Measurements from ENCODE around the gene SLC25A39.

The SLC25A39 gene

DNA sequence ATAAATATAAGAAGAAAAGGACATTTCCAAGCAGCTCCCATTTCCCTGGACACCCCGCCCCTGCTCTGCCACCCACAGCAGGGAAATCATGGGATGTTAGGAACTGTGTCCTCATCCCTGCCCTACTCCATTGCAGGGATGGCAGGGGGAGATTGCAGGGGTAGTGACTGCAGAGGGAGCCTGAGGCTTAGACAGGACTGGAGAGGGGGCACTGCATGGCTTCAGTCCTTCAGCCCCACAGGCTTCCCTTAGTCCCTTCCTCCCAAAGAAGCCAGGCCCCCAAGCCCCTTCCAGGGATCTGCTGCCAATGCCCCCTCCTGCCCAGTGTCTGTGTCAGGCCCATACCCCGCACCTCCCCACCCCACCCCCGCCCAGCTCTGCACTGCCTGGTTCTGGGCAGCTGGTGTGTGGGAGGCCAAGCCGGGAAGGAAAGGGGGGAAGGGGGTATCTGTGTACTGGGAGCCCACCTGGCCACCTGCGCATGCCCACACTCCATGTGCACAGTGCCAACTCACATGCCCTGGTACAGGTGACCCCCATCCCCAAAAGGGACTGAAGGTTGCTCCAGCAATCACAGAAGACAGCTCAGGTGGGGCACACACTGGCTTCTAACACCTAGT lies 13.0 kb downstream of the SLC25A39 start:
- no peak for DNase-seq

DNA sequence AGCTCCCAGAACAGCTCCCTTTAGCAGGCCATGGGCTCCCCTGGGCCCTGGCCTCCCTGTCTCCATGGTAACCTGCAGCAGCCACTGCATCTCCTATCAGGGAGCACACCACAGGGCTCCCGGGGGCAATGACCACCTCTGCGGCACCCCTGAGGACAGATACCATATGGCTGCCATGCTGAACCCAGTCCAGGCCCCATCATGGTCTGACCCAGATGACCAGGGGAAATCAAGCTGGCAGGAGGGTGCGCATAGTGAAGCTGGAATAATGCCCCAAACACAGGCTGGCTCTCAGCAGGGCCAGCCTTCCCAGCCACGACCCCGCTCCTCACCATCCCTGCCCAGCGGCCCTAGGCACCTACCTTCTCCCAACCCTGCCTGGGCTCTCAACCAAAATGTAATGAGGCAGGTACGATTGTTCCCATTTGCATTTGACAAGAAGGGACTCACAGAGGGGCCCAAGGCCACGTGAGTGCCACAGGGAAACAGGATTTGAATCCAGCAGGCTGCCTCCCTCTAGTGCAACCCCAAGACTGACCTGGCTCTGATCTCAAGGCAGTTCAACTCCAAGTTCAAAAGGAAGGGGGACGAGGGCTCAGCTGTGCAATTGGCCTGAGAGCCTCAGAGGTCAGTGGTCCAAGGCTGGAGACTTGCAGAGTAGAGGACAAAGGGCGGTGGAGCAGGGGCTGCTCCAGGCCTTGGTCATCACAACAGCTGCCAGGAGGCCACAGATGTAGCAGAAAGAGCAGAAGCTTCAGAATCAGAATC lies 13.8 kb downstream of the SLC25A39 start:
- no peak for DNase-seq

DNA sequence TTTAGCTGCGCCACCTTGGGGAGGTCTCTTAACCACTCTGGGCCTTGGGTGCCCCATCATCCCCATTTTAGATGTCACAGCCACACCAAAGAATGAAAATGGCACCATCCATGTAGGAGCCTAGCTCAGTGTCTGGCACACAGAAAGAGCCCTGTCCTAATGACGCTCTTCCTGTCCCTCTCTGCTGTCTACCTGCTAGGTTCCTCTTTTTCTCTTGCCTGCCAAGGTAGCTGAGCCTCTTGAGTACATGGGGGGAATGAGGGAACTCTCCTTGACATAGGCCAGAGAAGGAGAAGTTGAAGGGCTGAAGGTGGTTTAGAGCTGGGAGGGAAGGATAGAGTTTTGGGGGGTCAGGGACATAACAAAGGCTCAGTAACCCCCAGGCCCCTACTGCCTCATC lies 14.4 kb downstream of the SLC25A39 start:
- DNase-seq = no peak

DNA sequence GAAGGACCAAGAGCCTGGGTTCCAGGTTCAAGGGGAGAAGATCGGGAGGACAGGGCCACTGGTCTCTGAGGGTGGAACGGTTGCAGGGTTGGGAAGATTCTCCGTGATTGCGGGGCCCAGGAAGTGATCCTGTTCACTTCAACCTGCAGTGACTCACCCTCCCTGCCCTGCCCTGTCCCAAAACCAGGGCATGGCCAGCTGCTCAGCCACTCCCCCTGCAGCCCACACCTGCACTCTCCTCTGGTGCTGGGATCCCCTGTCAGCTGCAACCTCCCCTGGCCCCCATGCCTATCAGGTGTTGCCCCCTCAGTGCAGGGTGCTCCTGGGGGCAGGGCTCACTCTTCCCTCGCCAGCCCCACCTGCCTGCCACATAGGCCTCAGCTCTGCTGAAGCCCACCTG lies 15.2 kb downstream of the SLC25A39 start:
- DNase-seq = no peak

DNA sequence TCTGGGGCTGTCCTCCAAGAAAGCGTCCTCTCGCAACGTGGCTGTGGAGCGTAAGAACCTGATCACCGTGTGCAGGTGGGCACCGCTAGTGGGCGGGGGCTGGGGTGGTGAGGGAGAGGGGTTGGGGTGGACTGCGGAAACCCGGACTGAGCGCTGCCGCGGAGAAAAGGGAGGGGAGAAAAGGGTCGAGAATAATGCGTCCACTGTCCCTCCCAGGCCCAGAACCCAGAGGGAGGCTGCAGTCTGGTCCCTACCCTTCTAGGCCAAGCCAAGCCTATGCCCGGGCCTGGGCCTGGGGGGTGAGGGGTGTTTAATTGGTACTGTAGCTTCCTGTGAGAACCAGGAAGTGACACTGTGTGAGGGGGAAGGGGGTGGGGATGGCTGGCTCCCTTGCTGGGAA lies 15.8 kb downstream of the SLC25A39 start:
- no peak for DNase-seq

DNA sequence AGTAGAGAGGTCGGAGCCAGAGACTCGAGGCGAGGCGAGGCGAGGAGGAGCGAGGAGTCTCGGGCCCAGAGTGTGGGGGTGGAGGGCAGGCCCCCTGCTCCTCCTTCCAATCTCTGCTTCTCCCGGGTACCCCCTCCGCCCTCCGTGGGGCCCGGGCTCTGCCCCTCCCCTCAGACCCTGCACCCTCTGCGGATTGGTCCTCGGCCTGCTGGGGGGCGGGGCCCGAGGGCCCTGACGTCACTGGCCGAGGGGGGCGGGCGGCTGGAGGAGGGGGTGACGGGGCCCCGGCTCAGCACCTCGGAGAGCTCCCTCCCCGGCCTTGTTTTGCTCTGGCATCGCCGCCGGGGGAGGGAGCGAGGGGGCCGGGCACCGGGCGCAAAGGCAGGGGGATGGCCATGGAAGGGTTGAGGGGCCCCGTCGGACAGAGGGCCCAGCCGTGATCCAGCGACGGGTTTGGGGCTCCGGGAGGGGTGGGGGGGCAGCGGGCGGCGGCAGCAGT lies 16.3 kb downstream of the SLC25A39 start, which contains the start of gene RUNDC3A:
RUNDC3A (plus strand) TSS at position 282 of the 499 bp plus-strand sequence. CDS start 232 bp downstream, outside the sequence.
- DNase-seq = peak; percentile 80

DNA sequence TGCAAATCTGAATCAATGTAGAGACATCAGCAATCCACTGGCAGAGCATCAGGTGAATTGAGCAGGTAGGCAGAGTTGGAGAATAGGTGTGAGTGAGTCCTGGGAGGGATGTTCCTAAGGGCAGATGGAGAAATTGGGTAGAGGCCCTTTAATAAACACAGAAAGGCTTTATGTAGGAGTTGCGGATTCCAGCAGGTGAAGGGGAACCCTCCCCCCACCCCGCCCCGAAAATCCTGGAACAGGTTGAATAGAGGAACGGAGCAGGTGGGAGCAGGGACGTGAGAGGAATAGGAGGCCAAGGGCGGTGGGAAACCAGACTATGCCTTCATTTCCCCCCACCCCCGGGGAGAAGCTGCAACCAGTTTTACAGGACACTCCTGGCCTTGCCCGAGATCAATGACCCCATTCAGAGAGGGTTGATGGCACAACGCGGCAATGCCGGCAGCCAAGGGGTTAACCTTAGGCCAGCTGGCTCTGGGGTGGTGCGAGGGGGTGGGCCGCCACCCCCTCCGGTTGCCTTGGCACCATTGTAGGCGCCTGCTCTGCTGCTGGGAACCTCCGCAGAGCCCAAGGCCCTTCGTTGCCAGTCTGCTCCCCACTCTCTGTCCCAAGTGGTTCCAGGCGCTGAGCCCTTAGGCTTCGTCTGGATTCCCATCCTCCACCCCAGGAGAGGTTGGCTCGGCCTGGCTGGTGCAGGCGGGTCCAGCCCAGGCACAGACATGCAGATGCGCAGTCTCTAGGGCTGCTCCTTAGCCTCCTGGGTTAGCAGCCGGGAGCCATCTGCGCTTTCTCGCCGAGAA lies 17.0 kb downstream of the SLC25A39 start:
- DNase-seq = no peak

DNA sequence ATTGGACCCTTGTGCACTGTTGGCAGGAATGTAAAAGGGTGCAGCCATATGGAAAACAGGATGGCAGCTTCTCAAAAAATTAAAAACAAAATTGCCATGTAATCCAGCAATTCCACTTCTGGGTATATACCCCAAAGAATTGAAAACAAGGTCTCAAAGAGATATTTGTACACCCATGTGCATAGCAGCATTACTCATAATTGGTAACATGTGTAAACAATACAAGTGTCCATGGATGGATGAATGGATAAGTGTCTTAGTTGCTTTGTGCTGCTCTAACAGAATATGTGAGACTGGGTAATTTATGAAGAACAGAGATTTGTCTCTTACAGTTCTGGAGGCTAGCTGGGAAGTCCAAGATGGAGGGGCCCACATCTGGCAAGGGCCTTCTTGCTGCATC lies 20.0 kb downstream of the SLC25A39 start:
- no peak for DNase-seq

DNA sequence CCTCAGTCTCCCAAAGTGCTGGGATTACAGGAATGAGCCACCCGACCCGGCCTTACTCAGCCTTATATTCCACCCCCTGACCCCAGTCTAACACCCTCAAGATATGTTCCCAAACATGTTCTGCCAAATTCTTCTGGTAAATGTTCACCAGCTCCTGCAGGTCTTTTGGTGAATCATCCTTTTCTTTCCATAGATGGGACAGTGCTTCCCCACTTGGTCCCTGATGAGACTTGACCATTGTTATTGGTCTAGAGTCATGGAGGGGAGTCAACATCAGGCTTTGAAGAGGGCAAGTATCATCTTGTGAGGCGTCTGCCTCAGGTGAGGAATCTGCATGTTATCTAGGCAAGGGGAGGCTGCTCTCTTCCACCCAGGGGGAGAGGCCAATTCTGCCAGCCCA lies 26.6 kb downstream of the SLC25A39 start:
- DNase-seq = no peak

DNA sequence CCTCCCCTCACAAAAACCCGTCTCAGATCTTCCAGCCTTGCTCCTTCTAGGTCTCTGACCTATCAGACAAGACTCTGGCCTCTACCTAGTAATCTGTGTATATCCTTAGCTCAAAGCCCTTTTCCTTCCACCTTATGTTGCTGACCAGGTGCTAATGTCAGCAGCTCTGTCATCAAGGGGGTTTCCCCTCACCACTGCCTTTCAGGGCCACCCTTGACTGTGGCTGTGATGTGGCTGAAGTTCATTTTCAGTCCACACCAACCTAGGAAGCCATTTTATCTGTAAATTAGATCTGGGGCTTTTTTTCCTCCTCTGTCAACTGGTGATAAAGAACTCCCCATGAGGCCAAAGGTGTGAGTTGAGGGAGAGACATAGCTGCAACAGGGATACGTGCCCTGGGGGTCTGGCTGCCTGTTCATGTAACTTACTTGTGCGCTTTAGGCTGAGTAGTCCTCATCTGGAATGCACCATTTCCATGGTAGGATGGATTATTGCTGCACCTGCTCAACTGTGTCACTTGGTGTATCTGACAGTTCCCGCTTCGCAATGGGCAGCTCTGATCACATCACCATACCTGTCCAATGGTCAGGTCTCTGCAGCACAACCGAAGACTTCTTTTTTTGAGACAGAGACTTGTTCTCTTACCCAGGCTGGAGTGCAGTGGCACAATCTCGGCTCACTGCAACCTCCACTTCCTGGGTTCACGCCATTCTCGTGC lies 31.0 kb downstream of the SLC25A39 start:
- no peak for DNase-seq

DNA sequence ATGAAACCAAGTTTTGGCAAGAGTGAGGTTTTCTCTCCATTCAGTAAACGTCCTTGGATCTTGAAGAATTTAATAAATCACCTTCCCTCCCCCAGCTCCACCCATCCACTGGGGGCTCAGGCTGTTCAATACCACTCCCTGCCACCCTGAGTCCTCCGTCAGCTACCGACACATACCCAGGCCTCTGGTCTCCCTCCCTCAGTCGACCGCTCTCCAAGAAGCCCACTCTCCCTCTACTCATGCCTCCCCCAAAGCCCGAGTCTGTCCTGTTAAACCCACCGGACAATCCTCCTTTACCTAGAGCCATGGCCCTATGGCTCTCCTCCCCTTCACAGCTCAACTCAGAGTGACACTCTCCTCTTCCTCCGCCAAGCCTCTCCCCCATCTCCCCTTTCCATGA lies 37.0 kb downstream of the SLC25A39 start:
- DNase-seq = no peak

DNA sequence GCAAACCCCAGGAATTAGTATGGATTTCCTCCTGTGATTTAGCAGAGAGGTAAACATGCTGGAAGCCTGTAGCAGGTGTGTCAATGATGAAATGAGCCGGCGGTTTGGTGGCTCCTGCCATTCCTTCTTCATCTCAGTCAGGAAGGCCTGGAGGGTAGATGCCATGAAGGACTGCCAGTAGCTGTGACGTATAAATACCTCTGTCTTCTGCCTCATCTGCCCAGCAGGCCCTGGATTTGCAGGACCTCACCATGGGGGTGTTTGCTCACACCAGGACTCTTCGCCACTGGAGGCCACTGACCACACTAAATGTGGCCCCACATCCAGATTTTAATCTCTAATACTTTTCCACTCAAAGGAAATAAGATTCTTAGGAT lies 40.6 kb downstream of the SLC25A39 start:
- no peak for DNase-seq

DNA sequence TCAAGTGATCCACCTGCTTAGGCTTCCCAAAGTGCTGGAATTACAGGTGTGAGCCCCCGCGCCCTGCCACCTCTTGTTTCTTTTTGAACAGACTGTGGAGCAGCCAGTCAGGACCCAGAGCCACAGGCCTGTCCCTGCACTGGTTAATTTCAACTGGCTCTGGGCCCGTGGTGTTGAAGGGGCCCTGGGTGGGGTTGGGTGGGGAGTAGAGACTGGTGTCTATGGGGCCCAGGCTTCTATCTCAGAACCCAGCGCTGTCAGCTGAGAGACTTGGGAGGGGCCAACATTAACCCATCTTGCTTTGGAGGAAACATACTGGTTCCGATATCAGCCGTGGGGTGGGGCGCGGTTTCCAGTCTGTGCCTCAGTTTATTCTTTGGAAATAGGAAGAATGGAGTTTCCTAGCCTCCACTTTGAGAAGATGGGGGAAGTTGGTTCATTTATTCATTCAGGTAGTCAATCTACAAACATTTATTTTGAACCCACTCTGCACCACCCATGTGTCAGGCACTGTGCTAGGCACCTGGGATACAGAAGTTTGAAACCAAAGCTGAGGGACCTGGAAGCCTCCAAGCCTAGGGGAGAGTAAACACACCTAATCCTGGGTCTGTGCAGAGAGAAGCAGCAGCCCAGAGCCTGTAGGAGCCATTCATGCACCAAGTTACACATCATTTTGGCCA lies 41.1 kb downstream of the SLC25A39 start:
- no peak for DNase-seq

DNA sequence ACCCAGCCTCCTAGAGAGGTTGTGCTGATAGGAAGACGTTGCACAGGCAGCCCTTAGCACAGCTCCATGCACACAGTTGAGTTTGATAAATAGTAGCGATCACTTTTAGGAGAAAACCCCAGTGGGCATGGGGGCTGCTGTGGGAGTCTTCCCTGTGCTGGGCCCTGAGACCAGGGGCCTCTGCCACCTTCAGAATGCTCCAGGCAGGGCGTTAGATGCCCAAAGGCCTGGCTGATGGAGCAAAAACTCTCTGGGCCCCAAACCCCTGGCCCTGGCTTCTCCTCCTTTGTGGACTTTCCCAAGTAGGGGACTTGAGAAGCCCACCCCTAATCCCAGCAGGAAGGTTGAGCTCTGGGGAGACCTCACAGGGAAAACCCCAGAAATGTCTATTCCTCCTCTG lies 42.4 kb downstream of the SLC25A39 start:
- DNase-seq = no peak

DNA sequence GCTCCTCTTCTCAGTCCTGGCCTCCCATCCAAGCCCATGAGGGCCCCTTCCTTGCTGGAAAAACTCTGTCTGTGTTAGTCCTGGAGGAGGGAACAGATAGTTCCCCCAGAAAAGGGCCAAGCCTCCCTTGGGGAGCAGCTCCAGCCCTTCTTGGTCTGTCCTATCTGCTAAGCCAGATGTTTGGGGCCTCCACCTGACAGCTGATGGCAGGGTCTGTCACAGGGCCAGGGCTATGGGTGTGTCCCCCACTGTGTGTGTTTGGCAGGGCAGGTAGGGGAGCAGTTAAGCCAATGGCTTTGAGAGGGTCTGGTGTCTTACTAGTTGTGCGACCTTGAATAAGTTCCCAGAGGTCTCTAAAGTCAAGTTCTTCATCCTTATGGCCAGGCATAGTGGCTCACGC lies 43.1 kb downstream of the SLC25A39 start:
- no peak for DNase-seq

DNA sequence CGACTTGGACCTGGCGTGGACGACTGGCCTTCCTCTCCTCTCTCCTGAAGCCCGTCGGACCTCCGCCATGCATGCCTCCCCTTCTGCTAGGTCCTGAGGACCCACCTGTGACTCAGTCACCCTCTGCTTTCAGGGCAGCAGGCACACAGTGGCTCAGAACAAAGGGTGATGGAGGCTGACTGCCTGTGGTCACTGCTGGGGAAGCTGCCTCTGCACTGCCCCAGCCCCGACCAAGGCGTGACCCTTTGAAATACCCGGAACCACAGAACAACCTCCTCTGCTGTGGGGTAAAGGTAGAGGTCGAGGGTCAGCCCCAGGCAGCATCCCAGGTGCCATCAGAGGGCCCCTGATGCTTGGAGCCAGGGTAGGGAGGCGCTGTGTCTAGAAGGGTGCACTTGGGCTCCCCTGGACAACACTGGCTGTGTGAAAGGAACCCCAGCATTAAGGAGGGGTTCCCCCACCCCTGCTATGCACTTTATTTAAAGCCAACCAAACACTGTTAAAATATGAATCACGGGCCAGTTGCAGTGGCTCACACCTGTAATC lies 44.2 kb downstream of the SLC25A39 start:
- no peak for DNase-seq

DNA sequence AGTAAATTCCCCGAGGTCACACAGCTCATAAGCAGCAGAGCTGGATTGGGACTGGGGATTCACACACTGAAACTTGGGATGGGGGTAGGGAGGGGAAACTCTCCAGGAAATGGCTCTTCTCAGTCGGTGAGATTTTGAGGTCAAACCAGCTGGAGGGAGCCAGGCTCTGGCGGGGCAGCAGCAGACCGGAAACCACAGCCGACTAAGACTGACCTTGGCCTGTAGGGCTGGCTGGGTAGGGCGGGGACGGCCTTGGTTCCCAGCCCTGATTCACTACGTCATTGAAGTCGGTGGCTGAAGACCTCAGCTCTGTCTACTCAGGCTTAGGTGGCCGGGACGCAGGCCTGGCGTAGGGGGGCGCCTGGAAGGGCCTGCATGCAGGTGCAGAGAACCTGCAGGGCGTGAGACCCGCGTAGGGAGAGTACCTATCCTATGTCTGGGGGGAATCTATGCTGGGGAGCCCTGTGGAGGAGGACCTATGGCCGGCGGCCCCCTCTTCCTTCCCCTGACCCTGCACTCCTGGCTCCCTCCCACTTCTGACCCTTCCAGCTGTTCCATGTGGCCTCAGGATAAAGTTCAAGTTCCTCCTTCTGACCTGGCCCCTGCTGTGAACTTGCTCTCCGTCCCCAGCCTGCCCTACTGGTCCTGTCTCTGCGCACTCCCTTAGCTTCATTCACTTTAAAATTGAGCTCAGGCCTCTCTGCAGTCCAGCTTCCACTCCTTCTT lies 44.8 kb downstream of the SLC25A39 start:
- DNase-seq = peak; percentile 44

DNA sequence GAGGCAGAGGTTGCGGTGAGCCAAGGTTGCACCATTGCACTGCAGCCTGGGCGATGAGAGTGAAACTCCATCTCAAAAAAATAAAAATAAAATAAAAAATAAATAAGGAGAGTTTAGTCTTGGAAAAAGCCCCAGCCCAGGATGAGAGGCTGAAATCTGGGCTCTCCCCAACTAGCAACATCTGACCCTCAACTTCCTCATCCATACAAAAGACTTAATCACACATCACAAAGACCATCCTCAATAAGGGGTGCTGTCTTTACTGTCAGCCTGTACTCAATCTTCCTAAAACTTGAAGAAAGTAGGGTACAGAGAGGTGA lies 45.3 kb downstream of the SLC25A39 start:
- no peak for DNase-seq

DNA sequence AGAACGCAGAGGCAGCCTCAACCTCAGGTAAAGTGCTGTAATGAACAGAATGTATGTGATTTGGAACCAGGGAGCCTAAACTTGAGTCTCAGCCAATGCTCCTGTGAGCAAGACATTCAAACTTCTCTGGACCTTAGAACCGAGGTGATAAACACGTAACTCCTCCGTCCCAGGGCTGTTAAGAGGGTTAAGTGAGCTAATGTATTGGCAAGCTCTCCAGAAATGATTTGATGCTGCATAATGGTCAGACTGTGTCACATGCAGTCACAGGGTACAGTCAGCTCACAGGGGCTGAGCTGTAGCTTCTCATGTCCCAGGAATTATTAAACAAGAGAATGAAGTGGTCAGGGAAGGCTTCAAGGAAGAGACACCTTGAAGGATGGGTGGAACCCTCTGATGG lies 46.6 kb downstream of the SLC25A39 start:
- DNase-seq = no peak

DNA sequence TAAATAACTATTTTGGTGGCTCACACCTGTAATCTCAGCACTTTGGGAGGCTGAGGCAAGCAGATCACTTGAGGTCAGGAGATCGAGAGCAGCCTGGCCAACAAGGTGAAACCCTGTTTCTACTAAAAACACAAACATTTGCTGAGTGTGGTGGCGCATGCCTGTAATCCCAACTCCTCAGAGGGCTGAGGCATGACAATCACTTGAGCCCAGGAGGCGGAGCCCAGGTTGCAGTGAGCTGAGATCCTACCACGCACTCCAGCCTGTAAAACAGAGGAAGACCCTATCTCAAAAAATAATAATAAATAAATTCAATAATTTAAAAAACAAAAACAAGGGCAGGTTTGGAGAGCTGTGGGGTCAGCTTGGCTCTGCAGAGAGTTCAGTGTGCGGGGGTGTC lies 51.0 kb downstream of the SLC25A39 start:
- DNase-seq = no peak

DNA sequence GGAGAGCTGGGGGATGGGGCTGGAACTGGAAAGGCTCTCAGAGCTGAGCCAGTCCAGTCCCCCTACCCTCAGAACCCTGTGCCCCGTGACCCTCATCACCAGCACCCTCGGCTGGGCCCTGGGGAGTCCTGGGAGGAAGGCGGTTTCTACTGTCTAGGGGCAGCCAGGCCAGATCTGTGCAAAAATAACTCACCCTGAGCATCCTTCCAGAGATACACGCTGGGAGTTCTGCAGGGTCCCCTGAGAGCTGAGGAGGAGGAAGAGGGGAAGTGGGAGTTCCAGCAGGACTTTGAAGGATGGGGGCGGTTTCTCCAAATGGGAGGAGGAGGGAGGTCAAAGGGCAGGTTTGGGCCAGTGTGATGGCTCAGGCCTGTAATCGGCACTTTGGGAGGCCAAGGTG lies 51.7 kb downstream of the SLC25A39 start:
- DNase-seq = no peak

All from activated CD4-positive, CD25-positive, alpha-beta regulatory T cell treated with anti-CD3 and anti-CD28 coated beads, Interleukin-2, amount 50 U/mL, for 72 hours (primary cell).